SK-N-SH (cell line): ENCODE results near the gene DGKZ. TPM values are rescaled to one million over a fixed set of nuclear protein-coding genes. Genes with fewer than 3 reads are reported as not detected.

Source experiments
- CTCF ChIA-PET: fragments of 300-600, 350-600 bp; formaldehyde crosslinking; extraction: SDS; loops from one replicate; lab custom pipeline; 2021; lab: Yijun Ruan, JAX
- POLR2A ChIA-PET: fragments of 350-600 bp; sonication (Branson Sonifier 250); formaldehyde crosslinking; extraction: SDS; loops from one replicate; lab custom pipeline; 2020; ENCODE audit warnings: antibody characterized with exemption, inconsistent platforms; lab: Yijun Ruan, JAX
- DNase-seq: peaks from one replicate; pipeline ENCODE4 v3.0.0; 2012
- H2AFZ ChIP-seq: fragments of 200-600 bp; sonication (generic); 2 replicates; pipeline ENCODE4 v1.8.1; 2016; ENCODE audit warnings: antibody characterized with exemption, mild to moderate bottlenecking, low read depth
- H3F3A ChIP-seq: fragments of 200-600 bp; sonication (generic); replicated peaks from 2 replicates; pipeline ENCODE3; 2016; ENCODE audit warnings: antibody characterized with exemption, mild to moderate bottlenecking; ENCODE audit not compliant: insufficient read depth
- H3K27ac ChIP-seq, 2 experiments: fragments of 200-500 bp in 1 of 2; fragments of 200-600 bp in 1 of 2; sonication (Bioruptor generic) in 1 of 2; sonication (generic), shearing (Covaris generic) in 1 of 2; 2 replicates each; pipeline versions ENCODE4 v1.5.1 to v1.6.1; 2014 to 2016; ENCODE audit warnings: low read depth in 2 of 2, inconsistent platforms in 1 of 2, low read length in 1 of 2, mild to moderate bottlenecking in 1 of 2, mixed read lengths in 1 of 2
- H3K27me3 ChIP-seq: fragments of 200-600 bp; sonication (generic), shearing (Covaris generic); 2 replicates; pipeline ENCODE4 v1.6.1; 2016; ENCODE audit warnings: mixed run types; ENCODE audit not compliant: insufficient read depth
- H3K36me3 ChIP-seq, 2 experiments: fragments of 200-500 bp in 1 of 2; fragments of 200-600 bp in 1 of 2; sonication (Bioruptor generic) in 1 of 2; sonication (generic) in 1 of 2; replicated peaks in 1 of 2; 2 replicates each; pipeline versions ENCODE3 to v1.5.1; 2014 to 2016; ENCODE audit warnings: low read length in 1 of 2, mild to moderate bottlenecking in 1 of 2; ENCODE audit not compliant: insufficient read depth in 2 of 2, control insufficient read depth in 1 of 2
- H3K4me1 ChIP-seq, 2 experiments: fragments of 200-500 bp in 1 of 2; fragments of 200-600 bp in 1 of 2; sonication (Bioruptor generic) in 1 of 2; sonication (generic), shearing (Covaris generic) in 1 of 2; 2 replicates each; pipeline versions ENCODE4 v1.5.1 to v1.6.1; 2014 to 2016; ENCODE audit warnings: low read depth in 1 of 2, low read length in 1 of 2, mixed run types in 1 of 2; ENCODE audit not compliant: insufficient read depth in 2 of 2, control insufficient read depth in 1 of 2
- H3K4me2 ChIP-seq: fragments of 200-600 bp; sonication (generic), shearing (Covaris generic); 2 replicates; pipeline ENCODE4 v1.6.1; 2017; ENCODE audit warnings: mixed run types
- H3K4me3 ChIP-seq, 2 experiments: fragments of 200-500 bp in 1 of 2; fragments of 200-600 bp in 1 of 2; sonication (Bioruptor generic) in 1 of 2; sonication (generic), shearing (Covaris generic) in 1 of 2; 2 replicates each; pipeline versions ENCODE4 v1.5.1 to v1.8.1; 2014 to 2016; ENCODE audit warnings: low read depth in 2 of 2, inconsistent platforms in 1 of 2, low read length in 1 of 2, mild to moderate bottlenecking in 1 of 2, mixed read lengths in 1 of 2, moderate library complexity in 1 of 2
- H3K79me2 ChIP-seq: fragments of 200-600 bp; sonication (generic); 2 replicates; pipeline ENCODE4 v1.8.1; 2017; ENCODE audit warnings: mild to moderate bottlenecking; ENCODE audit not compliant: insufficient read depth
- H3K9ac ChIP-seq: fragments of 200-600 bp; sonication (generic); 2 replicates; pipeline ENCODE4 v1.6.1; 2017; ENCODE audit warnings: mixed run types
- H3K9me2 ChIP-seq: fragments of 200-600 bp; sonication (generic); 2 replicates; pipeline ENCODE4 v1.6.1; 2017; ENCODE audit warnings: mixed run types
- H3K9me3 ChIP-seq: fragments of 200-600 bp; sonication (generic); 2 replicates; pipeline ENCODE4 v1.6.1; 2017; ENCODE audit warnings: mixed run types, mild to moderate bottlenecking, moderate library complexity
- H4K20me1 ChIP-seq: fragments of 200-600 bp; sonication (generic); 2 replicates; pipeline ENCODE4 v1.6.1; 2017; ENCODE audit warnings: mild to moderate bottlenecking, mixed run types; ENCODE audit not compliant: insufficient read depth
- EZH2phosphoT487 ChIP-seq: fragments of 200-600 bp; sonication (generic); IDR thresholded peaks from 2 replicates; pipeline ENCODE4 v1.6.1; 2017; ENCODE audit warnings: low read depth, mixed run types, mild to moderate bottlenecking, antibody characterized with exemption, moderate library complexity, borderline replicate concordance
- FOSL2 ChIP-seq: IDR thresholded peaks from 2 replicates; pipeline ENCODE4 v1.4.0; 2012; ENCODE audit warnings: low read depth, mild to moderate bottlenecking, moderate library complexity, borderline replicate concordance
- FOXJ3 ChIP-seq: sonication (generic); formaldehyde crosslinking; IDR thresholded peaks from 2 replicates; pipeline ENCODE4 v1.5.1; 2020; ENCODE audit warnings: mild to moderate bottlenecking, missing genetic modification reagents
- GATA2 ChIP-seq: sonication (generic); formaldehyde crosslinking; IDR thresholded peaks from 2 replicates; pipeline ENCODE4 v1.5.0; 2020; ENCODE audit warnings: mild to moderate bottlenecking, missing genetic modification reagents
- MEF2A ChIP-seq: IDR thresholded peaks from 2 replicates; pipeline ENCODE4 v1.4.0; 2012; ENCODE audit warnings: low read depth, borderline replicate concordance
- NFIC ChIP-seq: IDR thresholded peaks from 2 replicates; pipeline ENCODE4 v1.4.0; 2012; ENCODE audit warnings: borderline replicate concordance
- POLR2AphosphoS5 ChIP-seq: IDR thresholded peaks from 2 replicates; pipeline ENCODE4 v1.6.1; 2012; ENCODE audit warnings: low read depth, low read length
- RAD21 ChIP-seq: IDR thresholded peaks from 2 replicates; pipeline ENCODE4 v1.6.1; 2012; ENCODE audit warnings: mild to moderate bottlenecking, low read length
- RFX5 ChIP-seq: IDR thresholded peaks from 2 replicates; pipeline ENCODE4 v1.6.1; 2012; ENCODE audit warnings: mild to moderate bottlenecking, improper control_type of control experiment, low read length
- RXRA ChIP-seq: IDR thresholded peaks from 2 replicates; pipeline ENCODE4 v1.4.0; 2012; ENCODE audit warnings: low read depth, mild to moderate bottlenecking, borderline replicate concordance
- SMC3 ChIP-seq: IDR thresholded peaks from 2 replicates; pipeline ENCODE4 v1.6.1; 2012; ENCODE audit warnings: low read depth, low read length, improper control_type of control experiment
- TEAD4 ChIP-seq: IDR thresholded peaks from 2 replicates; pipeline ENCODE4 v1.4.0; 2012; ENCODE audit warnings: mild to moderate bottlenecking, borderline replicate concordance; ENCODE audit not compliant: insufficient read depth
- WGBS: methylation state at CpG from one replicate; pipeline ENCODE4 v1.1.6; 2017; ENCODE audit warnings: low lambda C conversion rate; 5-methylcytosine and 5-hydroxymethylcytosine counted together
- polyA plus RNA-seq, 3 experiments: library from polyadenylated mRNA; depleted of rRNA; stranded (reverse); fragments of >200 nt; gene quantifications; 2 replicates each; pipeline ENCODE4 v1.2.3, GENCODE V29; 2012
- TF ChIP-seq, protein P1 (sequence below): IDR thresholded peaks from 2 replicates; pipeline ENCODE4 v1.4.0; 2012; ENCODE audit warnings: low read depth, borderline replicate concordance
- TF ChIP-seq, protein P2 (sequence below): IDR thresholded peaks from 2 replicates; pipeline ENCODE4; 2012
- TF ChIP-seq, protein P3 (sequence below): IDR thresholded peaks from 2 replicates; pipeline ENCODE4 v1.4.0; 2012; ENCODE audit warnings: low read depth
- TF ChIP-seq, protein P4 (sequence below): IDR thresholded peaks from 2 replicates; pipeline ENCODE4 v1.4.0; 2012; ENCODE audit warnings: low read depth, borderline replicate concordance

DGKZ gene
- polyA plus RNA-seq, 1 of the 3 experiments (the other 2 are of a cell fraction): 33.2 TPM

DNA sequence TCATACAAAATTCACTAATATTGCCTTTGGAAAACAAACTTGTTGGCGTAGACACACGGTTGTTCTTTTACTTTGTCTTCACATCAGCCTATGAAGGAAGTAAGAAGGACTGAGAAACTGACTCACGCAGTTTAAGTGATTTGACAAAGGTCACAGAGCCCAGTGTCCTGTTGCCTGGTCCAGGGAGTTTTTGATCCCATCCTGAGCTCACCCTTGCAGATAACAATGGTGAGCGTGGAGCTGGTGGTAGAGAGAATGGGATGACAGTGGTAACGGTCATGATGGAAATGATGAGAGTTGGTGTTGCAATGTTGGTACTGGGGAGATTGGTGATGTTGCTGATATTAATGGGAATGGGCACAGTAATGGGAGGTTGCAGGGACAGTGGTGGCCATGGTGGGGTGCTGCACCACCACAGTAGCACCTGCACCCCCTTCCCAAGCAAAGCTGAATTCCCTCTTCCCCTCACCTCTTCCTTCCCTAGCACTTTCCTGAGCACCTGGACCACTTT, 47.8 kb upstream of the DGKZ start:
- peak overlapping the region; percentile 32; the same call in 1 of the 2 replicates for H3K4me2 ChIP-seq
- no peak overlapping the region for H2AFZ ChIP-seq
- TF ChIP-seq FOXJ3 (no peak), NFIC (no peak), POLR2AphosphoS5 (no peak), GATA2 (no peak), RAD21 (no peak), RXRA (no peak), EZH2phosphoT487 (no peak), FOSL2 (no peak), SMC3 (no peak), MEF2A (no peak), TEAD4 (no peak), RFX5 (no peak)
- TF ChIP-seq, protein P1, sequence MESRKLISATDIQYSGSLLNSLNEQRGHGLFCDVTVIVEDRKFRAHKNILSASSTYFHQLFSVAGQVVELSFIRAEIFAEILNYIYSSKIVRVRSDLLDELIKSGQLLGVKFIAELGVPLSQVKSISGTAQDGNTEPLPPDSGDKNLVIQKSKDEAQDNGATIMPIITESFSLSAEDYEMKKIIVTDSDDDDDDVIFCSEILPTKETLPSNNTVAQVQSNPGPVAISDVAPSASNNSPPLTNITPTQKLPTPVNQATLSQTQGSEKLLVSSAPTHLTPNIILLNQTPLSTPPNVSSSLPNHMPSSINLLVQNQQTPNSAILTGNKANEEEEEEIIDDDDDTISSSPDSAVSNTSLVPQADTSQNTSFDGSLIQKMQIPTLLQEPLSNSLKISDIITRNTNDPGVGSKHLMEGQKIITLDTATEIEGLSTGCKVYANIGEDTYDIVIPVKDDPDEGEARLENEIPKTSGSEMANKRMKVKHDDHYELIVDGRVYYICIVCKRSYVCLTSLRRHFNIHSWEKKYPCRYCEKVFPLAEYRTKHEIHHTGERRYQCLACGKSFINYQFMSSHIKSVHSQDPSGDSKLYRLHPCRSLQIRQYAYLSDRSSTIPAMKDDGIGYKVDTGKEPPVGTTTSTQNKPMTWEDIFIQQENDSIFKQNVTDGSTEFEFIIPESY: no peak
- TF ChIP-seq, protein P2, sequence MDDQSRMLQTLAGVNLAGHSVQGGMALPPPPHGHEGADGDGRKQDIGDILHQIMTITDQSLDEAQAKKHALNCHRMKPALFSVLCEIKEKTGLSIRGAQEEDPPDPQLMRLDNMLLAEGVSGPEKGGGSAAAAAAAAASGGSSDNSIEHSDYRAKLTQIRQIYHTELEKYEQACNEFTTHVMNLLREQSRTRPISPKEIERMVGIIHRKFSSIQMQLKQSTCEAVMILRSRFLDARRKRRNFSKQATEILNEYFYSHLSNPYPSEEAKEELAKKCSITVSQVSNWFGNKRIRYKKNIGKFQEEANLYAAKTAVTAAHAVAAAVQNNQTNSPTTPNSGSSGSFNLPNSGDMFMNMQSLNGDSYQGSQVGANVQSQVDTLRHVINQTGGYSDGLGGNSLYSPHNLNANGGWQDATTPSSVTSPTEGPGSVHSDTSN: no peak
- TF ChIP-seq, protein P3, sequence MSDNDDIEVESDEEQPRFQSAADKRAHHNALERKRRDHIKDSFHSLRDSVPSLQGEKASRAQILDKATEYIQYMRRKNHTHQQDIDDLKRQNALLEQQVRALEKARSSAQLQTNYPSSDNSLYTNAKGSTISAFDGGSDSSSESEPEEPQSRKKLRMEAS: no peak
- TF ChIP-seq, protein P4, sequence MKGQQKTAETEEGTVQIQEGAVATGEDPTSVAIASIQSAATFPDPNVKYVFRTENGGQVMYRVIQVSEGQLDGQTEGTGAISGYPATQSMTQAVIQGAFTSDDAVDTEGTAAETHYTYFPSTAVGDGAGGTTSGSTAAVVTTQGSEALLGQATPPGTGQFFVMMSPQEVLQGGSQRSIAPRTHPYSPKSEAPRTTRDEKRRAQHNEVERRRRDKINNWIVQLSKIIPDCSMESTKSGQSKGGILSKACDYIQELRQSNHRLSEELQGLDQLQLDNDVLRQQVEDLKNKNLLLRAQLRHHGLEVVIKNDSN: no peak
- H3K79me2 ChIP-seq: peaks cover 91% of the 10 kb centered on the region
- WGBS: 66% methylated on average over 5 of the region's 5 CpGs
- H3F3A ChIP-seq: peaks cover 56% of the 10 kb centered on the region
- no peaks in the 10 kb centered on the region for H3K9me3 ChIP-seq
- peak overlapping the region in 1 of 2 experiments; percentile 95; a peak in 2 of 4 replicates for H3K27ac ChIP-seq
- peaks cover 13 to 24% of the 10 kb centered on the region in 2 experiments; a peak in 3 of 4 replicates for H3K4me1 ChIP-seq
- POLR2A ChIA-PET: interaction anchor here (1.4 kb wide), 1 partner anchor 16 kb away, joined by 3 read pairs; no protein-coding TSS in a partner anchor
- no peaks in the 10 kb centered on the region for H3K9me2 ChIP-seq
- CTCF ChIA-PET: interaction anchor here (0.9 to 2.1 kb wide), 4 partner anchors 9 to 293 kb away, joined by 3 to 20 read pairs (median 4); no protein-coding TSS in a partner anchor
- DNase-seq: no peak
- peaks cover 0 to 20% of the 10 kb centered on the region in 2 experiments for H3K36me3 ChIP-seq
- H4K20me1 ChIP-seq: no peaks in the 10 kb centered on the region
- no peak overlapping the region for H3K4me3 ChIP-seq
- no peaks in the 10 kb centered on the region for H3K27me3 ChIP-seq
- no peak overlapping the region for H3K9ac ChIP-seq
